GM19468 (cell line): Measurements from ENCODE around the gene SEC61B.
"Not testable (repeated sequence)": the region's sequence is repeated elsewhere in the genome, so short reads cannot be mapped to it uniquely, and the experiment has no call there.

Experiments
- ATAC-seq: cut with Tn5 transposase; IDR thresholded peaks from one replicate; pipeline ENCODE4 v1.9.1; 2021; ENCODE audit warnings: mild to moderate bottlenecking, moderate library complexity, moderate number of reproducible peaks; ENCODE audit not compliant: unreplicated experiment; ENCODE audit errors: extremely low read depth

SEC61B gene

DNA sequence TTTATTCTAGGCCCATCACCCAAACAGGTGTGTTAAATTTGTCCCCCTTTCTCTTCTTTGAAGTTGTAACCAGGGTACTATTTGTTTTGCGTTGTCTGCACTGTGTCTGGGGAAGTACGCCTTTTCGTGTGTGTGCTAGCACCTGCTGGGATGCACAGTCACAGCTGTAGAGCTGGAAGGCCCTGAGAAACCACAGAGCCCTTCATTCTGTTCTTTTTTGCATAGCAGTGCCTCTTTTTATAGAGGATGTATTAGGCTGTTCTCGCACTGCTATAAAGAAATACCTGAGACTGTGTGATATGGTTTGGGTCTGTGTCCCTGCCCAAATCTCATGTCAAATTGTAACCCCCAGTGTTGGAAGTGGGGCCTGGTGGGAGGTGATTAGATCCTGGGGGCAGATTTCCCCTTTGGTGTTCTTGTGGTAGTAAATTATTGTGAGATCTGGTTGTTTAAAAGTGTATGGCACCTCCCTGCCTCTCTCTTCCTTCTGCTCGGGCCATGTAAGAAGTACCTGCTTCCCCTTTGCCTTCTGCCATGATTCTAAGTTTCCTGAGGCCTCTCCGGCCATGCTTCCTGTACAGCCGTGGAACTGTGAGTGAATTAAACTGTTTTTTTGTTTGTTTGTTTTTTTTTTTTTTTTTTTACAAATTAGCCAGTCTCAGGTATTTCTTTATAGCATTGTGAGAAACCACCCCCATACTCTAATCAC lies 14.0 kb downstream of the SEC61B start:
- ATAC-seq = peak; percentile 98

DNA sequence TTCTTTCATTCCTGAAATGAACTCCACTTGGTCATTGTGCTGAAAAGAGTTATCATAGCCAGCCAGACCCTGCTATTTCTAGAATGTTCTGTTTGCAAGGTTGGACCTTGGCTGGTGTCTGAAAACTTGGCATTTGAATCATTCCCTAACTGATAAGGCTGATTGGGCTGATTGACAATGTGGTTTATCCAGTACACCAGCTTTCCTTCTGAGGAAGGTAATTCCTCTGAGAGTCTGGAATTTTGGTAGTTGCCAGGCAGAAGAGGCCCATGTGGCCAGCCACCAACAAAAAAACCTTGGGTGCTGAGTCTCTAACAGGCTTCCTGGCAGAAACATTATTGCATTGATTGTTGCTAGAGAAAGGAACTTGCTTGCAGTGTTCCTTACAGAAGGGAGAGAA lies 15.3 kb downstream of the SEC61B start:
- ATAC-seq = no peak

DNA sequence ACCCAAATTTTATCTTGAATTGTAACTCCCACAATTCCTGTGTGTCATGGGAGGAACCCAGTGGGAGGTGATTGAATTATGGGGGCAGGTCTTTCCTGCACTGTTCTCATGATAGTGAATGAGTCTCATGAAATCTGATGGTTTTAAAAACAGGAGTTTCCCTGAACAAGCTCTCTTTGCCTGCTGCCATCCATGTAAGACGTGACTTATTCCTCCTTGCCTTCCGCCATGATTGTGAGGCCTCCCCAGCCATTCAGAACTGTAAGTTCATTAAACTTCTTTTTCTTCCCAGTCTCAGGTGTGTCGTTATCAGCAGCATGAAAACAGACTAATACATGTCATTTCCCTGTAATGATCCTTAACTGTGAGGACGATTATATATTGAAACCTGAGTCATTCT lies 15.8 kb downstream of the SEC61B start:
- ATAC-seq = not testable (repeated sequence)

DNA sequence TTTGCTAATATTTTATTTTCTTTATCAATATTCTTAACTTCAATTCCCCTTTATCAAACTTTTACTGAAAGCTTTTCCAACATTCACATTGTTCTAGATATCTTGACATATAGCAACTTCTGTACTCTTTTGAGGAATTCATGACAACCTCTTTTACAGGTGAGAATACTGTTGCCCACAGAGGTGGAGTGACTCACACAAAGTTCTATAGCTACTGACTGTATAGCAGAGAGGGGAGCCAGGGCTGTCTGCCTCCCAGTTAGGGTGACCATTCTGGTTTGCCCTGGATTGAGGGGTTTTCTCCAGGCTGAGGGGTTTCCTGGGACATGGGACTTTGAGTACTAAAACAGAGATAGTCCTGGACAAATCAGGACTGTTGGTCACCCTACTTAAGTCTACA lies 16.2 kb downstream of the SEC61B start:
- ATAC-seq = no peak

DNA sequence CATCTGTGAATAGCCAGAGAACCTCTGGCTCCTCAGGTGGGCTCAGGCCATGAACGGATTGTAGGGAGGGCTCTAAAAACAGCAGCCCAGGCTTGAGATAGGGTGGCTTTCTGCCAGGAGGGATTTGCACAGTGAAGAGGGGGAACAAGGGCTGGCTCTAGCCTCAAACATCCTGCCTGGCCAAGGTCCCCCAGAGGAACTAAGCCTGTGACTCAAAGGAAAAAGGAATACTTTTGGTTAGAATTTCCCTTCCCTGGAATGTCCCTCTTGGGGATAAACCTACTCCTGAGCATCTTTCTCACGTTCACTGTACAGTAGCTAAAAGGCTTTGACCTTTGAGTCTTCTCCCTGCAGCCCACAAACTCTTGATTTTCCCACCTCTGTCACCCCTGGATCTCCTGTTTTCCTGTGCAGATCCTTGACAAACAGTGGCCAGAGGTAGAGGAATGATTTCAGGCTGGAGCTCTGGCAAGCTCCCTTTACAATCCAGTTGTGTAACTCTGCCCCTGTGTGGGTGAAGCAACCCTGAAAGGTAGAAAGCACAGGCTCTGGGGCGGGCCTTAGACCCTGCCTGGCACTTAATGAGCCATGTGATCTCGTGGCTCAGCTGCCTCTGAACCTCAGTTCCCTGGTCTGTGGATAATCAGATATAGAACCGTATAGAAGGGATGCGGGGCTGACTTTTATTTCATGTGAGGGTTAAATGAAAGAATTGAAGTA lies 17.4 kb downstream of the SEC61B start:
- ATAC-seq = no peak

DNA sequence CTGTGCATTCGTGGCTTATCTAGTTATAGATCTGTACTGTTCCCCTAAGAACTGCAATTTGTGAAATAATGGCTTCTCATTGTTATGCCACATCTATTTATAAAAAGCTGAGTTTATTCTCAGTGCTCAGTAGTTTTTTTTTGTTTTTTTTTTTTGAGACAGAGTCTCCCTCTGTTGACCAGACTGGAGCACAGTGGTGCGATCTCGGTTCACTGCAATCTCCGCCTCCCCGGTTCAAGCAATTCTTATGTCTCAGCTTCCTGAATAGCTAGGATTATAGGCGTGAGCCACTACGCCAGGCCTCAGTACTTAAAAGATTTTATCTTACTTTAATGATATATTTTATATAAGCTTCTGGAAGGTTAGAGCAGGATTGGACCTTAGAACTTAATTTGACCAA lies 19.0 kb downstream of the SEC61B start:
- ATAC-seq = no peak

DNA sequence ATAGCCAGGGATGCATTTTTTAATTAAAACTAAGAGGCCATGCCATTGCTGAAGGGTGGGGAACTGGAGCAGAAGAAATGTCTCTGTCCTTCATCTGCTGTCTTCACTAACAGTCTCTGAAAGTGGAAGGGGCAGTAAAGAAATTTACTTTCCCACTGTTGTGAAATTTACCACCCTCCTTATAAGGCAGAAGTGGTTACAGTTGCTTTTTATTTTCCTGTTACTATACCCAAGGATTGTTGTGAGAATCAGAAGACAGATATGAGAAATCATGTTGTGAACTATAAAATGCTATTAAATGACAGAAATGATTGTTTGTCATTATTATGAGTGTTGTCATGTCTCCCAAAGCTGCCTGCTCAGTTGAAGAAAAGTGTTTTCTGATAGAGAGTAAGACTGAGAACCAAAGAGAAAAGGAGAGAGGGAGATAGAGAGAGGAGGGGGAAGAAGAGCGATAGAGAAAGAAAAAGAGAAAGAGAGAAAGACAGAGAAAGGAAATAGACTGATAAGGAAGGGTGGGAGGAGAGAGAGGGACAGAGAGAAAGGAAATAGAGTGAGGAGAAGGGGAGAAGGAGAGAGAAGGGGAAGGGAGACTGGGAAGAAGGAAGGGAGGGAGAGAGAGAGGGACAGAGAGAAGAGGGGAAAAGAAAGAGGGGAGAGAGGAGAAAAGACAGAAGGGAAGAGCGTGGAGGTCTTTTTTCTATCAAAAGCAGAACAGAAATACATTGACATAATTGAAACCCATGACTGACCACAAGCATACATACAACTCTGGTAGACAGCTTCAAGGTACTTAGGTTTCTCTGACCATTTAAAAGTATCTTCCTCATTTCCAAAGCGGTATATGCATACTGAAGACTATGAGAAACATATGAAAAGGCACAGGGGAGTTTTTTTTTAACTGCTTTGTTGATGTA lies 22.5 kb downstream of the SEC61B start:
- ATAC-seq = peak; percentile 86

DNA sequence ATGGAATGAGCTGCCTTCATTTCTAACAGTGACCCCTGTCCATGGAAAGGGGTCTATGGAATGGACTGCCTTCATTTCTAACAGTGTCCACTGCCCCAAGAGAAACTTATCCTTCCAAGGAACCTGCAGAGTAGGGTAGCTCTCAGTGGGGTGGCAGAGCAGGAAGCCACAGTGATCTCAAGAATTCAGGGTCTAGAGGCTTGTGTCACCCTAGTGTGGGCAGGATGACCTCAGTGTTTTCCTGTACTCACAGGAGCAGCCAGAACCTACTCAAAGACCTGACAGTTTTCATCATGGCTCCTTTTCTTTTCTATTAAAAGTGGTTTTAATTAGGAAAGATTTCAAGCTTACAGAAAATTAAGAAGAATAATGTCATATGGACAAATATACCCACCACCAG lies 27.5 kb downstream of the SEC61B start:
- no peak for ATAC-seq

DNA sequence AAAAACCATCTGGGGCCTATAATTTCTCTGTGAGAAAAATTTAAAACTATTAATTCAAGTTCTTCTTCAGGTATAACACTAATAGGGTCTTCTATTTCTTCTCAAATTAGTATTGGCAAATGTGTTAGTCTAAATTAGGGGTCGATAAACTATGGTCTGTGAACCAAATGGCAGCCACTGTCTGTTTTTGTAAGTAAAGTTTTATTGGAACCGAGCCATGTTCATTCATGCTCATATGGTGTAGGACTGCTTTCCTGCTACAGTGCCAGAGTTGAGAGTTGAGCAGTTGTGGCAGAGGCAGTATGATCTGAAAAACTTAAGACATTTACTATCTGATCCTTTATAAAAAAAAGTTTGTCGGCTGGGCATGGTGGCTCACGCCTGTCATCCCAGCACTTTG lies 29.1 kb downstream of the SEC61B start:
- no peak for ATAC-seq

DNA sequence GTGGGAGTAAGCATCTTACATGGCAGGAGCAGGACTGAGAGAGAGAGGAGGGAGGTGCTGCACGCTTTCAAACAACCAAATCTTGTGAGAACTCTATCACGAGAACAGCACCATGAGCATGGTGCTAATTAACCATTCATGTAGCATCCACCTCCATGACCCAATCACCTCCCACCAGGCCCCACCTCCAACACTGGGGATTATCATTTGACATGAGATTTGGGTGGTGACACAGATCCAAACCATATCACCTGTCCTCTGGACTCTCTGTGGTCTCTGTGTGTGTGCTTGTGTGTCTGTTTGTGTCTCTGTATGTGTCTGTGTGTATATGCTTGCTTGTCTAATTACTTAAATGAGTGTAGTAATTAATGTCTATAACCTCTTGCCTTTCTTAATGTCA lies 31.1 kb downstream of the SEC61B start:
- ATAC-seq = no peak

DNA sequence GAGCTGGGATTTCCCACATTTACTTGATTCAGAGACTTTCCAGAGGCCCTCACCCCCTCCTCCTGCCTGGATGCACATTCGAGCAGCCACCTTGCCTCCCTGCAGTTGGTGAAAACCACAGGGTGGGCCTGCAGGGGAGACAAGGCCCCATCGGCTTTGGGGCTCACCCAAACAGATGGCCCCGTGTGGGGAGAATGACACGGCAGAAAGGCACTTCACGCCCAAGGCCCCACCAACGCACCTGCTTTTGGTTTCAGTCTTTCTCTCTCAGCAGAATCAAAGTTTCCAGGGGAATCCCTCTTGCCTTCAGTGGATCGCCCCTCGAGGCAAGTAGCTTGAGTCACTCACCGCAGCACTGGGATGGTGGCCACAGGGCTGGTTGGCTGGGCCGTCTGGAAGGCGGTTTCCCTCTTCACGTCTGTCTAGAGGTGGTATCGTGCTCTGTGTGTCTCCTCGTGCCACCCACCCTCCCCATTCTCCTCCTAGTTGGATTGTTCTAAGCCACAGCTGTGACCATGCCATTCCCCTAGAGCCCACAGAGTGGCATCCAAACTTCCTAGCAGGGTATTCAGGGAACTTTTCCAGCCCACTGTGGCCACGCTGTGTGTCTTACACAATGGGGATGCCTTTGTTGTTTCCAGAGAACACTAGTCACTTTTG lies 31.8 kb downstream of the SEC61B start:
- ATAC-seq = peak; percentile 74

DNA sequence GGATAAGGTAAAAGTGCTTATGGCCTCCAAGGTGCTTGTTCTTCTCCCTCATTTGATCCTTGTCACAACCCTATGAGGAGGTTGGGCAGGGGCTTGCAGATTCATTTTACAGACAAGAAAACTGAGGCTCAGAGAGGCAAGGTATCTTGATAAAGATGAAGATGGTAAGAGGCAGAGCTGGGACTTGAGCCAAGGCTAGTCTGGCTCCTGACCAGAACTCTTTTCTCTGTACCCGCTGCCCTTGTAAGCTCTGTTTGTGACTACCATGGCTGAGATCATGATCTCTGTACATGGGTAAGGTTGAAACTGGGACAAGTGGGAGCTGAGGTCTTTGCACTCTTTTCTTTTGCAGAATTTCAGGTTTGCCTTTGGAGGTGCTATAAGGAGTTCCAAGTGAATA lies 33.6 kb downstream of the SEC61B start:
- ATAC-seq = no peak

DNA sequence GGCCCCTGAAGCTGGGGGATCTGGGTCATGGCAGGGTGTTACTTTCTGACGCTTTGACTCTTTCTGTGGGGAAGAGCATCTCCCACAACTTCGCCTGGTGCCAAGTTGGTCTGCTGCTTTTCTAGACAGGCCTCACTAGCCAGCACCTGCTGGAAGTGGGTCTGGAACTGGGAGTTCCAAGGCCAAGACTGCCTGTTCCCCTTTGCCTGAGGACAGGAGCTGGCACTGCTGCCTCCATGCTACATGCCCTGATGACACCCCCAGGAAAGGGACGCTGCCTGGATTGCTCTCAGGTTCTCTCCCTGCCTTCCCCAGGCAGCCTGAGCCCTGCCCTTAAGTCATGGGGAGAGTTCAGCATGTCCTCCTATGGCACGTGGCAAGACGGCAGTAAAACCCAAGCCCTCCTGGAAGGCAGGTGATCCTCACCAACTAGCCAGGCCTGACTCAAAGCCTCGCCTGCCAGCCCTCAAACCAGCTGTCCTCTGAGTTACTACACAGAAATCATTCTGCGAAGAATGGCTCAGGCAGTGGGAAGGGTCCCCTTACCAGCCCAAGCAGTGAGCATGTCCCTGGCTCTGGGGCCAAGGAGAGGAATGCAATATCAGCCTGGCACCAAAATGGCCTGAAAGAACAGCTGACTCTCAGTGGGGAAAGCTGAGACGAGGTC lies 35.8 kb downstream of the SEC61B start:
- ATAC-seq = no peak

DNA sequence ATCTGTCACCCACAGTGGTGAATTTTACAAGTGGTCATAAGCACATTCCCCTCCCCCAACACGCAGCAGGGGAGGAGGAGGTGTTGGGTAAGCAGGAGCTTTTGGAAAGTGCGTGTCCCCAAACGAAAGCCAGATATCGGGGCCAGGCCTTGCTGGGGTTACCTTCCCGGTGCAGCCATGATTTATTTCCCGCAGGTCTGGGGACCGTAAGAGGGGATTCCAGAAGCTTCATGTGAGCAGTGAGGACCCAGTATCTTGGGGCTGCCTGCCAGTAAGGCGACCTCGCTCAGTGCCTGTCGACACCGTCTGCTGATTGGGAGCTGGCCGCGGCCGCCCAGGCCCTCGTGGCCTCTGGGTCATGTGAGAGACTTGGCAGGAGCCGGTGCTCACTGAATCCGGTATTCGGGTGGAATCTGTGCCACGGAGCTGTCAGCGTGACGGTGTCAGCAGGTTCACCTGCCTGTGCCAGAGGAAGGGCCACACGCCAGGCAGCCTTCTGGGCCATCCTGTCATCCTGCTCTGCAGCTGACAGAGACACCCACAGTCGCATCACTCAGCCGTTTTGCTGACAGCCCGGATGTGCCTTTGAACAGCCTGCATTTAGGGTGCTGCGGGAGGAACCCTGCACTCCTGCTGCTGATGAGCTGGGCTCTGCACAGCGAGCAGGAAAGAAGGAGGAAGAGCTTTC lies 37.3 kb downstream of the SEC61B start:
- ATAC-seq = no peak

DNA sequence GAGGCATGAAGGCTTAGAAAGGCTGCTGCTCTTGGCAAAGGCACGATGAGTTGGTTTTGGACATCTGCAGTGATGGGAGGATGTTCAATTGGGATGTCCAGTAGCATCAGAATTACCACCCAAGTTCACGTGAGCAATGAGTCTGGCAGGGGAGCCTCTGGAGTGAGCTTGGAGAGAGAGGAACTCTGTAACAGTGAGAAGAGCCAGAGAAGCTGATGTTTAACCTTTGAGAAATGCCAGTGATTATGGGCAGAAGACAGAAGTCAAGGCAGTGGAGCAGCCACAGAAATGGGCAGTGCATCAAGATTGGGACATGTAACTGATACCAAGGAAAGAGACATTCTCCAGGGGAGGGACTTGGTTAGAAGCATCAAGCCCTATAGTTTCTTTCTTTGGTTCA lies 39.8 kb downstream of the SEC61B start:
- no peak for ATAC-seq

DNA sequence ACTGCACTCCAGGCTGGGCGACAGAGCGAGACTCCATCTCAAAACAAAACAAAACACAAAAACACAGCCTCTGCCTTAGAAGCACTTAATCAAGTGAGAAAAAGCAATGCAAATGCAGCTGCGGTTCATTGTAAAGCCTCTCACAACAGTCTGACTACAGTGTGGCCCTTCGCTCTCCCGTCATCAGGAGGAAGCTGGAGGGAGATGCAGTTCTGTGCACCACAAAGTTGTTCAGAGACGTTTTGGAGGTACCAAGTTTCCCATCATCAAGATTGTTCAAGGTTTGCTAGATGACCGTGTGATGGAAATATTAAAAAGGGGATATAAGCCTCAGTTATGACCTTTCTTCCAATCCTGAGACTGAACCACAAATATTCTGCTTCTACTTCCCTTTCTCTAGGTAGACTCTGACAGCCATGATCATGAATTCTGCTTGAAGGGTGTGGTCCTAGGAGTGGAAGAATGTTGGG lies 40.9 kb downstream of the SEC61B start:
- ATAC-seq = no peak

DNA sequence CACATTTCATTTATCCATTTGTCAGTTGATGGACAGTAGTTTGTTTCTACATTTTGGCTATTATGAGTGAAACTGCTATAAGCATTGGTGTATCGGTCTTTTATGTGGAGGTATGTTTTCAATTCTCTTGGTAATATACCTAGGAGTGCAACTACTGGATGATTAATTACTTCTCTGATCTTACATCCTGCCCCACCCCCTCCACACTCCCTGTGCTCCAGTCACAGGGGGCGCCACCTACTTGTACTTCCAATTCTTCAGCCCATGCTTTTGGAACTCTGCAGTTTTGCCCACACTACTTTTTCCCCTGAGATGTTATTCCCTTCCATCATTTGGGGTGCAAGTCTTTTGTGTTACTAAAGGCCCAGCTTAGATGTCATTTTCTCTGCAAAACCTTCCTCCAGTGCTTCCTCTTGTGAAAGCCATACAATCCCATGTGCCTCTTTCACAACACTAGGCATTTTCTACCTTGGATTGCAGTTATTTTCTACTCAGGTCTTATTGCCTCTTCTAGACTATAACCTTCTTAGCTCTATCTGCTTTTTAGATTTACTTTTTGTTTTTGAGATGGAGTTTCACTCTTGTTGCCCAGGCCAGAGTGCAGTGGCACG lies 42.1 kb downstream of the SEC61B start:
- no peak for ATAC-seq

DNA sequence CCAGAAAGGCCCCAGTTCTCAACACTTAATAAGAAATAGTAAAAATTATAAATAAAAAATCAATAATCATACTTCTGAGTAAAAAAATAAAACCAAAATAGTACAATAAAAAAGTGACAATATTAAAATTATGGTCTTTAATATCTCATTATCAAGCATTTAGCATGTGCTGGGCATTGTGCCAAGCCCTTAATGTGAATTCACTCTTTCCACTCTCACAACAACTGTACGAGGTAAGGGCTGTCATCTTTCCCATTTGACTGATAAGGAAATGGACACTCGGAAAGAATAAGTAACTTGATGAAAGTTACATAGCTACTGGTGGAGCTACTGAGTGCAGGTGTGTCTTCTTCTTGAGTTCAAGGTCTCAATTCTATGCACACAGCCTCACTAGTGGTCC lies 43.6 kb downstream of the SEC61B start:
- no peak for ATAC-seq
